Mammary epithelial cell (primary cell): ENCODE measurements around the gene RSAD1.

Experiments
- CTCF ChIP-seq, 2 donors: IDR thresholded peaks in 1 of 2; conservative IDR thresholded peaks in 1 of 2; 2 replicates each; pipeline ENCODE4 v1.5.1; 2011 to 2012; ENCODE audit warnings: inconsistent platforms in 2 of 2, low read length in 2 of 2, mild to moderate bottlenecking in 2 of 2, control low read depth in 1 of 2, low read depth in 1 of 2; ENCODE audit not compliant: insufficient read depth in 1 of 2; ENCODE audit errors: extremely low read depth in 1 of 2
- EZH2 ChIP-seq: IDR thresholded peaks from 2 replicates; pipeline ENCODE4 v1.6.1; 2012; ENCODE audit warnings: low read length, inconsistent platforms, borderline replicate concordance

- TF ChIP-seq CTCF (conservative IDR thresholded peaks at IDR 0.05 in 1 of 2, IDR thresholded peaks at IDR 0.05 in 1 of 2; ENCODE audit: extremely low read depth in 1 of 2, insufficient read depth in 1 of 2, low read depth in 1 of 2, low read length in 2 of 2) = no peak
- TF ChIP-seq EZH2 = no peak
These were observed 42.9 kb downstream of the RSAD1 start for GRCh38 chr17:50521514-50521913.
